PC-9 (cell line): ENCODE results near the gene C10orf105. TPM values are rescaled to one million over a fixed set of nuclear protein-coding genes. Genes with fewer than 3 reads are reported as not detected.

Source experiments
- BruUV-seq: library from RNA; stranded (reverse); fragments of 400-500 nt; replicated peaks from 2 replicates; lab custom pipeline; 2021; lab: Mats Ljungman, UMichigan
- CTCF ChIA-PET: fragments of 300-600 bp; sonication (Branson Sonifier 250); formaldehyde crosslinking; loops from one replicate; lab custom pipeline; 2022; ENCODE audit warnings: antibody characterized with exemption; lab: Charles Lee
- POLR2A ChIA-PET: fragments of 300-600 bp; sonication (Branson Sonifier 250); formaldehyde crosslinking; loops from one replicate; lab custom pipeline; 2022; ENCODE audit warnings: antibody characterized with exemption; ENCODE audit not compliant: unreplicated experiment; lab: Charles Lee
- DNase-seq, 2 experiments: peaks; one replicate each; pipeline versions ENCODE4 v3.0.0 to v3.0.0-alpha.2; 2015 to 2022; ENCODE audit warnings: mixed read lengths in 1 of 2
- H2AFZ ChIP-seq: fragments of 200-600 bp; sonication (generic); 2 replicates; pipeline ENCODE4 v1.8.1; 2017; ENCODE audit warnings: antibody characterized with exemption
- H3F3A ChIP-seq: fragments of 200-600 bp; sonication (generic); 2 replicates; pipeline ENCODE4 v1.8.1; 2017; ENCODE audit warnings: antibody characterized with exemption, mild to moderate bottlenecking, low read depth; ENCODE audit not compliant: insufficient read depth
- H3K27ac ChIP-seq: fragments of 200-600 bp; sonication (generic); 2 replicates; pipeline ENCODE4 v1.6.1; 2016; ENCODE audit warnings: mixed run types
- H3K27me3 ChIP-seq: fragments of 200-600 bp; sonication (generic); 2 replicates; pipeline ENCODE4 v1.6.1; 2016; ENCODE audit warnings: low read depth, mixed run types; ENCODE audit not compliant: insufficient read depth
- H3K36me3 ChIP-seq: fragments of 200-600 bp; sonication (generic); 2 replicates; pipeline ENCODE4 v1.6.1; 2016; ENCODE audit warnings: low read depth, mixed run types
- H3K4me1 ChIP-seq: fragments of 200-600 bp; sonication (generic); replicated peaks from 2 replicates; pipeline ENCODE4 v1.6.1; 2016; ENCODE audit warnings: mixed run types; ENCODE audit not compliant: insufficient read depth
- H3K4me2 ChIP-seq: fragments of 200-600 bp; sonication (generic); 2 replicates; pipeline ENCODE4 v1.6.1; 2017; ENCODE audit warnings: mixed run types
- H3K4me3 ChIP-seq: fragments of 200-600 bp; sonication (generic); 2 replicates; pipeline ENCODE4 v1.6.1; 2016; ENCODE audit warnings: mixed run types
- H3K79me2 ChIP-seq: fragments of 200-600 bp; sonication (generic); 2 replicates; pipeline ENCODE4 v1.6.1; 2017; ENCODE audit warnings: low read depth, mixed run types
- H3K9me2 ChIP-seq: fragments of 200-600 bp; sonication (generic); 2 replicates; pipeline ENCODE4 v1.8.1; 2017; ENCODE audit warnings: mild to moderate bottlenecking; ENCODE audit not compliant: insufficient read depth
- H3K9me3 ChIP-seq: fragments of 200-600 bp; sonication (generic); 2 replicates; pipeline ENCODE4 v1.8.1; 2016; ENCODE audit warnings: low read depth; ENCODE audit not compliant: insufficient read depth
- H4K20me1 ChIP-seq: fragments of 200-600 bp; sonication (generic); 2 replicates; pipeline ENCODE4 v1.8.1; 2017; ENCODE audit not compliant: insufficient read depth
- CTCF ChIP-seq: fragments of 200-600 bp; sonication (generic); conservative IDR thresholded peaks from 2 replicates; pipeline ENCODE4 v1.6.1; 2017; ENCODE audit warnings: mixed run types, antibody characterized with exemption, mild to moderate bottlenecking, moderate library complexity
- EZH2 ChIP-seq: fragments of 200-600 bp; sonication (generic); IDR thresholded peaks from 2 replicates; pipeline ENCODE4 v1.8.0; 2017; ENCODE audit warnings: antibody characterized with exemption, low read depth
- intact Hi-C: fragments of 100-400 bp; cut with micrococcal nuclease; formaldehyde crosslinking; loops from one replicate; pipeline ENCODE4 v1.10.0; 2022; ENCODE audit not compliant: unreplicated experiment
- total RNA-seq: library from RNA; stranded (reverse); gene quantifications from 2 replicates; pipeline ENCODE4 v1.2.3, GENCODE V29; 2021

Gene C10orf105
- total RNA-seq, 1 experiment from 2014 or later = not detected

GRCh38 chr10:71737834-71738197 is 18.2 kb upstream of the C10orf105 start:
- POLR2A ChIA-PET = no interaction called here
- CTCF ChIA-PET = interaction anchor here (0.6 kb wide), 1 partner anchor 361 kb away, joined by 3 read pairs; no protein-coding TSS in a partner anchor
- Histone ChIP-seq H3K27me3 (no peaks in the 10 kb centered on the region), H3K4me1 (peaks cover 22% of the 10 kb centered on the region), H3K9me2 (no peaks in the 10 kb centered on the region), H3F3A (peaks cover 9% of the 10 kb centered on the region; the same call in 1 of the 2 replicates), H4K20me1 (no peaks in the 10 kb centered on the region), H3K4me3 (no peak overlapping the region), H3K27ac (no peak overlapping the region), H2AFZ (no peak overlapping the region), H3K36me3 (no peaks in the 10 kb centered on the region), H3K79me2 (no peaks in the 10 kb centered on the region), H3K9me3 (no peaks in the 10 kb centered on the region), H3K4me2 (no peak overlapping the region)
- DNase-seq = no peak
- no TSS peak for BruUV-seq
- intact Hi-C loops = no loop called here
- TF ChIP-seq EZH2 = no peak
- no peak for TF ChIP-seq CTCF

- TF ChIP-seq EZH2 = no peak
- TF ChIP-seq CTCF = no peak
- Histone ChIP-seq H3K27ac (peak overlapping the region; percentile 60), H2AFZ (no peak overlapping the region)
Measured at GRCh38 chr10:71737001-71737833, 17.6 kb upstream of the C10orf105 start.

GRCh38 chr10:71736570-71736952 is 17.0 kb upstream of the C10orf105 start:
- peaks cover 22% of the 10 kb centered on the region for H3K4me1 ChIP-seq
- TF ChIP-seq EZH2 (no peak), CTCF (no peak)
- H3K4me3 ChIP-seq = no peak overlapping the region
- no peaks in the 10 kb centered on the region for H4K20me1 ChIP-seq
- intact Hi-C loops = no loop called here
- H3K79me2 ChIP-seq = no peaks in the 10 kb centered on the region
- POLR2A ChIA-PET = interaction anchor here (0.8 kb wide), 1 partner anchor 145 kb away, joined by 9 read pairs; no protein-coding TSS in a partner anchor
- no peaks in the 10 kb centered on the region for H3K9me2 ChIP-seq
- peak overlapping the region; percentile 60 for H3K27ac ChIP-seq
- H2AFZ ChIP-seq = no peak overlapping the region
- no TSS peak for BruUV-seq
- H3K27me3 ChIP-seq = no peaks in the 10 kb centered on the region
- H3K9me3 ChIP-seq = no peaks in the 10 kb centered on the region
- H3K36me3 ChIP-seq = no peaks in the 10 kb centered on the region
- CTCF ChIA-PET = no interaction called here
- no peak for DNase-seq
- peaks cover 9% of the 10 kb centered on the region; the same call in 1 of the 2 replicates for H3F3A ChIP-seq
- H3K4me2 ChIP-seq = peak overlapping the region; percentile 67

More at GRCh38 chr10:71737001-71737833, 17.6 kb upstream of the C10orf105 start:
- H3F3A ChIP-seq = peaks cover 9% of the 10 kb centered on the region; the same call in 1 of the 2 replicates
- H3K27me3 ChIP-seq = no peaks in the 10 kb centered on the region
- BruUV-seq = no TSS peak
- no peak overlapping the region for H3K4me3 ChIP-seq
- peaks cover 22% of the 10 kb centered on the region for H3K4me1 ChIP-seq
- H3K36me3 ChIP-seq = no peaks in the 10 kb centered on the region
- intact Hi-C loops = no loop called here
- H3K4me2 ChIP-seq = peak overlapping the region; percentile 67
- H3K9me3 ChIP-seq = no peaks in the 10 kb centered on the region
- no peaks in the 10 kb centered on the region for H3K79me2 ChIP-seq
- ChIA-PET POLR2A (no interaction called here), CTCF (interaction anchor here (0.6 kb wide), 1 partner anchor 360 kb away, joined by 3 read pairs; no protein-coding TSS in a partner anchor)
- DNase-seq = no peak
- no peaks in the 10 kb centered on the region for H4K20me1 ChIP-seq
- H3K9me2 ChIP-seq = no peaks in the 10 kb centered on the region
